ENCODE data around the gene ANKRD45. TPM values are rescaled to one million over a fixed set of nuclear protein-coding genes. Genes with fewer than 3 reads are reported as not detected.

Gene ANKRD45
- total and polyA plus RNA-seq, 2 of the 8 experiments (the other 6 are each of a cell fraction or from before 2014, with no cell fraction given), result 0.41 to 2.8 TPM

DNA sequence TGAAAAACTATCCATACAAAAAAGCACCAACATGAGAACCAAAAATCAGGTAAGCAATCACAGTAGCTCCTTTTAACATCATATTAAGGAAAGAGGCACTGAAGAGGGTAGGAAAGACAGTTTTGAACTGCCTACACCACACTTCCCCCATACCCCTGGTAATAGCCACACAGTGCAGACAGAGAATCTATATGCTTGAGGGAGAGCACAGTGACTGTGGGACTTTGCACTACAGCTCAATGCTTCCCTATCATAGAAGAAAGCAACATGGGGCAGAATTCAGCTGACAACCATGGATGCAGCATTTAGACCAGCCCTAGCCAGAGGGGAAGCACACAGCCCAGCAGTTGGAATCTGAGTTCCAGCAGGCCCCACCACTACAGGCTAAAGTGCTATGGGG lies 42.4 kb downstream of the ANKRD45 start (continued):
- no peak for TF ChIP-seq BRCA1 (IDR thresholded peaks at IDR 0.05; ENCODE audit: low read depth, low read length)
- TF ChIP-seq CTBP2 (IDR thresholded peaks at IDR 0.05; ENCODE audit: borderline replicate concordance, insufficient read depth, insufficient read length, low read length), result no peak
- no peak for TF ChIP-seq CEBPB (IDR thresholded peaks at IDR 0.05; ENCODE audit: low read depth, low read length)
- no peak for TF ChIP-seq KDM4A (IDR thresholded peaks at IDR 0.05; ENCODE audit: low read depth, low read length, severe bottlenecking)
- TF ChIP-seq JUN (IDR thresholded peaks at IDR 0.05; ENCODE audit: low read depth, low read length), result no peak
- TF ChIP-seq RFX5 (IDR thresholded peaks at IDR 0.05; ENCODE audit: borderline replicate concordance, low read depth, low read length), result no peak
- no peak for TF ChIP-seq BACH1 (IDR thresholded peaks at IDR 0.05; ENCODE audit: low read length)
- TF ChIP-seq TEAD4 (IDR thresholded peaks at IDR 0.05; ENCODE audit: low read depth, low read length), result no peak
- TF ChIP-seq, protein P1, sequence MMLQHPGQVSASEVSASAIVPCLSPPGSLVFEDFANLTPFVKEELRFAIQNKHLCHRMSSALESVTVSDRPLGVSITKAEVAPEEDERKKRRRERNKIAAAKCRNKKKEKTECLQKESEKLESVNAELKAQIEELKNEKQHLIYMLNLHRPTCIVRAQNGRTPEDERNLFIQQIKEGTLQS (IDR thresholded peaks at IDR 0.05; ENCODE audit: insufficient read depth, low read depth, low read length), result no peak
- no peak for TF ChIP-seq NANOG (IDR thresholded peaks at IDR 0.05; ENCODE audit: insufficient read depth, low read depth, low read length, poor library complexity, severe bottlenecking)
